ENCODE measurements around the gene CDCA7L.

The CDCA7L gene

DNA sequence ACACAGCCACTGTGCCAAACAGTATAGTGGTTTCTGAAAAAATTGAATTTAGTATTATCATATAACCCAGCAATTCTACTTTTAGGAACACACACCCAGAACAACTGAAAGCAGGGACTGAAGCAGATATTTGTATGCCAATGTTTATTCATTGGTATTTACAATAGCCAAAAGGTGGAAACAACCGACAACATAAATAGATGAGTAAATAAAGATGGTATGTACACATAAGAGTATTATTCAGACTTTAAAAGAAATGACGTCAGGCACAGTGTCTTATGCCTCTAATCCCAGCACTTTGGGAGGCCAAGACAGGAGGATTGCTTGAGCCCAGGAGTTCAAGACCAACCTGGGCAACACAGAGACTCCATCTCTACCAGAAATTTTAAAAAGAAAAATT lies 7.2 kb downstream of the CDCA7L start:
- H3K27ac ChIP-seq (ENCODE audit: extremely low read depth, low read depth, low read length), result no peak overlapping the region
- TF ChIP-seq ZNF561 (tag by site-specific recombination; IDR thresholded peaks at IDR 0.05; ENCODE audit: borderline replicate concordance) (no peak), KLF7 (tag by site-specific recombination; IDR thresholded peaks at IDR 0.05; ENCODE audit: borderline replicate concordance) (no peak), ZNF354C (tag by site-specific recombination; IDR thresholded peaks at IDR 0.05; ENCODE audit: borderline replicate concordance, low read depth) (no peak), ZNF19 (tag by site-specific recombination; IDR thresholded peaks at IDR 0.05; ENCODE audit: low read depth) (no peak), HOXD13 (CRISPR knock-in tag; IDR thresholded peaks at IDR 0.05; ENCODE audit: borderline replicate concordance) (no peak), GLIS2 (tag by site-specific recombination; IDR thresholded peaks at IDR 0.05) (no peak), SP7 (tag by site-specific recombination; IDR thresholded peaks at IDR 0.05) (no peak), EGR2 (tag by site-specific recombination; IDR thresholded peaks at IDR 0.05; ENCODE audit: low read depth) (no peak), ZNF501 (tag by site-specific recombination; IDR thresholded peaks at IDR 0.05) (no peak)
- no peaks in the 10 kb centered on the region for H3K9me3 ChIP-seq (ENCODE audit: control insufficient read depth, insufficient read depth, low read depth, low read length)
- POLR2A ChIA-PET, result no interaction called here
- H3K4me1 ChIP-seq (ENCODE audit: control insufficient read depth, insufficient read depth, low read length), result peaks cover 37% of the 10 kb centered on the region
- CTCF ChIA-PET, result interaction anchor here (1.2 kb wide), 1 partner anchor 65 kb away, joined by 4 read pairs; no protein-coding TSS in a partner anchor
- H3K36me3 ChIP-seq (ENCODE audit: control insufficient read depth in 2 of 2, insufficient read depth in 1 of 2, low read length in 2 of 2), result peaks cover 9 to 14% of the 10 kb centered on the region in 2 experiments
- H3K4me3 ChIP-seq (ENCODE audit: low read depth, low read length), result no peak overlapping the region

DNA sequence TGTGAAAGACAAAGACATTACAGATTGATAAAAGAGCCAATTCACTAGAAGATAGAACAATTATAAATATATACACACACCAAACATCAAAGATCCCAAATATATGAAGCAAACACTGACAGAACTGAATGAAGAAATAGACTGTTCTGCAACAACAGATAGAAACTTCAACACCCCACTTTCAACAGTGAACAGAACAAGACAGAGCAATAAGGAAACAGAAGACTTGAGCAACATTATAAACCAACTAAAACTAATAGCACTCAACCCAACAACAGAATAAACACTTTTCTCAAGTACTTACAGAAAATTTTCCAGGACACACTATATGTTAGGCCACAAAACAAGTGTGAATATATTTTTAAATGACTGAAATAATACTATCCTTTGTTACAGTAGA lies 10.9 kb downstream of the CDCA7L start:
- no peak overlapping the region for H3K4me3 ChIP-seq (ENCODE audit: low read depth, low read length)
- no peaks in the 10 kb centered on the region for H3K9me3 ChIP-seq (ENCODE audit: control insufficient read depth, insufficient read depth, low read depth, low read length)
- peaks cover 9 to 14% of the 10 kb centered on the region in 2 experiments for H3K36me3 ChIP-seq (ENCODE audit: control insufficient read depth in 2 of 2, insufficient read depth in 1 of 2, low read length in 2 of 2)
- H3K4me1 ChIP-seq (ENCODE audit: control insufficient read depth, insufficient read depth, low read length), result peaks cover 7% of the 10 kb centered on the region
- TF ChIP-seq REPIN1 (tag by site-specific recombination; IDR thresholded peaks at IDR 0.05; ENCODE audit: low read depth), result no peak
- no peak for TF ChIP-seq ZNF48 (tag by site-specific recombination; IDR thresholded peaks at IDR 0.05)
- TF ChIP-seq ZNF24 (tag by site-specific recombination; IDR thresholded peaks at IDR 0.05), result no peak
- TF ChIP-seq ZFHX2 (tag by site-specific recombination; conservative IDR thresholded peaks at IDR 0.05), result no peak
- no peak for TF ChIP-seq ZNF629 (tag by site-specific recombination; IDR thresholded peaks at IDR 0.05)
- TF ChIP-seq ZNF121 (tag by site-specific recombination; IDR thresholded peaks at IDR 0.05), result no peak
- TF ChIP-seq, protein P1, sequence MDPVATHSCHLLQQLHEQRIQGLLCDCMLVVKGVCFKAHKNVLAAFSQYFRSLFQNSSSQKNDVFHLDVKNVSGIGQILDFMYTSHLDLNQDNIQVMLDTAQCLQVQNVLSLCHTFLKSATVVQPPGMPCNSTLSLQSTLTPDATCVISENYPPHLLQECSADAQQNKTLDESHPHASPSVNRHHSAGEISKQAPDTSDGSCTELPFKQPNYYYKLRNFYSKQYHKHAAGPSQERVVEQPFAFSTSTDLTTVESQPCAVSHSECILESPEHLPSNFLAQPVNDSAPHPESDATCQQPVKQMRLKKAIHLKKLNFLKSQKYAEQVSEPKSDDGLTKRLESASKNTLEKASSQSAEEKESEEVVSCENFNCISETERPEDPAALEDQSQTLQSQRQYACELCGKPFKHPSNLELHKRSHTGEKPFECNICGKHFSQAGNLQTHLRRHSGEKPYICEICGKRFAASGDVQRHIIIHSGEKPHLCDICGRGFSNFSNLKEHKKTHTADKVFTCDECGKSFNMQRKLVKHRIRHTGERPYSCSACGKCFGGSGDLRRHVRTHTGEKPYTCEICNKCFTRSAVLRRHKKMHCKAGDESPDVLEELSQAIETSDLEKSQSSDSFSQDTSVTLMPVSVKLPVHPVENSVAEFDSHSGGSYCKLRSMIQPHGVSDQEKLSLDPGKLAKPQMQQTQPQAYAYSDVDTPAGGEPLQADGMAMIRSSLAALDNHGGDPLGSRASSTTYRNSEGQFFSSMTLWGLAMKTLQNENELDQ (tag by site-specific recombination; IDR thresholded peaks at IDR 0.05; ENCODE audit: low read depth), result no peak
- TF ChIP-seq ZBTB17 (tag by site-specific recombination; IDR thresholded peaks at IDR 0.05), result no peak
- no peak for TF ChIP-seq ZNF23 (tag by site-specific recombination; IDR thresholded peaks at IDR 0.05; ENCODE audit: borderline replicate concordance)
- no peak for TF ChIP-seq ZNF140 (tag by site-specific recombination; IDR thresholded peaks at IDR 0.05)
- no peak for TF ChIP-seq ZNF610 (tag by site-specific recombination; IDR thresholded peaks at IDR 0.05; ENCODE audit: borderline replicate concordance)
- TF ChIP-seq ZNF585B (tag by site-specific recombination; IDR thresholded peaks at IDR 0.05), result no peak
- no peak for TF ChIP-seq ZBTB7A (tag by site-specific recombination; IDR thresholded peaks at IDR 0.05; ENCODE audit: low read depth)
- no peak for TF ChIP-seq SP2 (tag by site-specific recombination; IDR thresholded peaks at IDR 0.05)
- TF ChIP-seq, protein P2, sequence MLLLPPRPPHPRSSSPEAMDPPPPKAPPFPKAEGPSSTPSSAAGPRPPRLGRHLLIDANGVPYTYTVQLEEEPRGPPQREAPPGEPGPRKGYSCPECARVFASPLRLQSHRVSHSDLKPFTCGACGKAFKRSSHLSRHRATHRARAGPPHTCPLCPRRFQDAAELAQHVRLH (tag by site-specific recombination; IDR thresholded peaks at IDR 0.05), result no peak
- TF ChIP-seq ZNF596 (tag by site-specific recombination; IDR thresholded peaks at IDR 0.05), result no peak
- no peak for TF ChIP-seq ZBTB21 (tag by site-specific recombination; IDR thresholded peaks at IDR 0.05)
- TF ChIP-seq ZNF174 (tag by site-specific recombination; IDR thresholded peaks at IDR 0.05), result no peak
- CTCF ChIA-PET, result no interaction called here
- POLR2A ChIA-PET, result no interaction called here
- H3K27ac ChIP-seq (ENCODE audit: extremely low read depth, low read depth, low read length), result no peak overlapping the region
